ENCODE data around the gene FAM171A2.
A peak's percentile ranks its signal among the peaks of the same experiment; 100 is the strongest.

Gene FAM171A2

GRCh38 chr17:44318077-44318892 is 45.4 kb downstream of the FAM171A2 start:
- no peak for DNase-seq

GRCh38 chr17:44317545-44317944 is 46.1 kb downstream of the FAM171A2 start:
- DNase-seq, result no peak

GRCh38 chr17:44315760-44316731 is 47.6 kb downstream of the FAM171A2 start:
- no peak for DNase-seq

GRCh38 chr17:44314869-44315661 is 48.6 kb downstream of the FAM171A2 start:
- DNase-seq, result peak; percentile 54 to 68

GRCh38 chr17:44314524-44314868 is 49.2 kb downstream of the FAM171A2 start:
- no peak for DNase-seq

- no peak for DNase-seq
Measured at GRCh38 chr17:44314031-44314430, 49.6 kb downstream of the FAM171A2 start.

GRCh38 chr17:44312396-44313104 is 51.1 kb downstream of the FAM171A2 start:
- DNase-seq, result no peak

- no peak for DNase-seq
Measured at GRCh38 chr17:44311562-44312181, 52.0 kb downstream of the FAM171A2 start.

GRCh38 chr17:44310609-44311376 is 52.9 kb downstream of the FAM171A2 start:
- DNase-seq, result no peak

- DNase-seq, result no peak
Measured at GRCh38 chr17:44310188-44310587, 53.5 kb downstream of the FAM171A2 start.

- DNase-seq, result no peak
Measured at GRCh38 chr17:44309472-44309871, 54.2 kb downstream of the FAM171A2 start.

- DNase-seq, result no peak
Measured at GRCh38 chr17:44308865-44309264, 54.8 kb downstream of the FAM171A2 start.

GRCh38 chr17:44308320-44308818 is 55.3 kb downstream of the FAM171A2 start, which contains the start of gene RUNDC3A:
TSS of gene RUNDC3A (plus strand) at chr17:44308601. CDS start at chr17:44308833, 232 bp downstream.
- peak; percentile 85 to 87 for DNase-seq

- DNase-seq, result no peak
Measured at GRCh38 chr17:44307387-44308186, 56.1 kb downstream of the FAM171A2 start.

GRCh38 chr17:44304651-44305050 is 59.0 kb downstream of the FAM171A2 start:
- no peak for DNase-seq

Measured in stimulated activated CD4-positive, alpha-beta T cell treated with anti-CD3 and anti-CD28 coated beads, Interleukin-2, amount 100 ng/mL, for 24 hours (primary cell).